AG08395 (cell line): ENCODE results near the gene MAPK11.

Experiments
- DNase-seq: peaks from one replicate; pipeline ENCODE4 v3.0.0; 2012; ENCODE audit warnings: mixed read lengths, low spot score

MAPK11 gene

DNA sequence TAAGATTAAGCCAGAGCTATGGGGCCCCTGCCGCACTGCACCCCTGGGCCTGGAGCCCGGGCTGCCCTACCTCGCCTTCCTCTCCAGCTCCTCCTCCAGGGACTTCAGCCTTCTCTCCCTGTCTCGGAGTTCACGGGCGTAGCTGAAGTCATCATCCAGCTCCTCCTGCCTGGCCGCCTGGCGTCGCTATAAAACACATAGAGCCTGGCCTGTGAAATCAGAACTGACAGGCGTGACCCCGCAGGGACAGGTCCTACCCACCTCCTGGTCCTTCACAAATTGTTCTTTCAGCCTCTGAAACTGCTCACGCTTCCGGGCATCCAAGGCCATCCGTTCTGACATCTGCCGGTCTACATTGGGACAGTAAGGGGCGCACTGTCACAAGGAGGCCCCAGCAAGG is 46.1 kb downstream of the MAPK11 start:
- no peak for DNase-seq

DNA sequence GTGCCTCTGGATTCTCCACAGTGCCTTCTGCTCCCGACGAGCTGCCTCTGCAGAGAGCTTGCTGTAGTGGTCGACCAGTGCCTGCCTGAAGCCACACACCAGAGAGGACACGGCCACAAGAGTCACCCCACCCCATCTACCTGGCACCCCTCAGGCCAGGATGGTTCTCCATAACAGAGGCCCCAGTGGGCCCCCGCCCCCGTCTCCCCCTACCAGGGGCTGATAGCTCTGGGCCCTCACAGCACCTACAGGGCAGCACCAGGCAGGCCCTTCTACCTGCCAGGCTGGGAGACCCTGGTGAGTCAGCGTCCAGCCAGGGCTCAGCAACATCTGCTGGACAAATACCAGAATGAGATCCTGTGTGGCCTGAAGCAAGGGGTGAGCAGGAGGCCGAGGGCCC is 47.7 kb downstream of the MAPK11 start:
- DNase-seq, result no peak

DNA sequence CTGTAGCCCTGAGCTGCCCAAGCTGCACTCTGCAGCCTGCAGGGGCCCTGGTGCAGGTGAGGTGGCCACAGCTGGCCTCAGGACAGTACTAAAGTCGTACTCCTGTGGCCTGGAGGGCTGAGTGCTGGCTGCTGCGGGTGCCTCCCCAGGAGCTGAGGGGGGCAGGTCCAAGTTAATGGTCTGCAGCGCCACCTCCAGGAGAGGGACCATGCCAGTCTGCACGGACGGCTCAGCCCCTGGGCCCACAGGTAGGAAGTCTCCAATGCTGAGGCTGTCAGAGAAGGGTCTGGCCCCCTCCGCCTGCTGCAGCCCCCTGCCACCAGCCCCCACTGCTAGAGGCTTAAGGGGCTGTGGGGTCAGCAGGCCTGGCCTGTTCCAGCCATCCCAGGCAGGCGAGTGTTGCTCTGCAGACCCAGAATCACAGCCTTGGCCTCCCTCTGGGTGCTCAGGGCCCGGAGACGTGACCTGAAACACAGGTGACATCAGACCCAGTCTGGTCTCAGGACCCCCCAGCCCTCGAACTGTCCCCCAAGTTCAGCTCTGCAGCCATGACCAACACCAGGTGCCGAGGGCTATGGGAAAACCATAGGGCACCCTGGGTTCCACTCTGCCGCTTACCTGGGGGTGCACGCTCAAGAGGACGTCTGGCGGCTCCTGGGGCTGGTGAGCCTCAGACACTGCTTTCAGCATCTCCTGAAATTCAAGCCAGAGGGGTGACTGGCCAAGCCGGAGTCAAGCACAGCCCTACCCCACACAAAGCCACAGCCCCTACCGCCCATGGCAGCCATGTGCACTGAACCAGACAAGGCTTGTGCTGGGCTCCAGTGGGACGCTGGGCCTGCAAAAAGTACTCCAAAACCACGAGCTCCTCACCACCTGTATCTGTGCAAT is 48.5 kb downstream of the MAPK11 start:
- DNase-seq, result no peak

DNA sequence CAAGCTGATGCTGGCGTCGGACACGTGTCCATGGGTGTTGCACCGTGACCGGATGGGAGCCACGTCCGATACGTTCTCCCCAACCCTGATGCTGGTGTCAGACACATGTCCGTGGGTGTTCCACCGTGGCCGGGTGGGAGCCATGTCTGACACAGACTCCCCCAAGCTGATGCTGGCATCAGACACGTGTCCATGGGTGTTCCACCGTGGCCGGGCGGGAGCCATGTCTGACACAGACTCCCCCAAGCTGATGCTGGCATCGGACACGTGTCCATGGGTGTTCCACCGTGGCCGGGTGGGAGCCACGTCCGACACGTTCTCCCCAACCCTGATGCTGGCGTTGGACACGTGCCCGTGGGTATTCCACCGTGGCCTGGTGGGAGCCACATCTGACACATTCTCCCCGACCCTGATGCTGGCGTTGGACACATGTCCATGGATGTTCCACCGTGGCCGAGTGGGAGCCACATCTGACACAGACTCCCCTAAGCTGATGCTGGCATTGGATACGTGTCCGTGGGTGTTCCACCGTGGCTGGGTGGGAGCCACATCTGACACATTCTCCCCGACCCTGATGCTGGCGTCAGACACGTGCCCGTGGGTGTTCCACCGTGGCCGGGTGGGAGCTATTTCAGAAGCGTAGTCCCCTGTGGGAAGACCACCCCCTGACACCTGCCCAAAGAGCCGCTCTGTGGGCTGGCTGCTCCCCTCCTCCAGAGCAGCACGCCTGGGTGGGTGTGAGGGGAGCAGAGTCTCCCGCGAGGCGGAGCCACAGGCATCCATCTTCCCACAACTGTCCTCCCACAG is 49.4 kb downstream of the MAPK11 start:
- no peak for DNase-seq

DNA sequence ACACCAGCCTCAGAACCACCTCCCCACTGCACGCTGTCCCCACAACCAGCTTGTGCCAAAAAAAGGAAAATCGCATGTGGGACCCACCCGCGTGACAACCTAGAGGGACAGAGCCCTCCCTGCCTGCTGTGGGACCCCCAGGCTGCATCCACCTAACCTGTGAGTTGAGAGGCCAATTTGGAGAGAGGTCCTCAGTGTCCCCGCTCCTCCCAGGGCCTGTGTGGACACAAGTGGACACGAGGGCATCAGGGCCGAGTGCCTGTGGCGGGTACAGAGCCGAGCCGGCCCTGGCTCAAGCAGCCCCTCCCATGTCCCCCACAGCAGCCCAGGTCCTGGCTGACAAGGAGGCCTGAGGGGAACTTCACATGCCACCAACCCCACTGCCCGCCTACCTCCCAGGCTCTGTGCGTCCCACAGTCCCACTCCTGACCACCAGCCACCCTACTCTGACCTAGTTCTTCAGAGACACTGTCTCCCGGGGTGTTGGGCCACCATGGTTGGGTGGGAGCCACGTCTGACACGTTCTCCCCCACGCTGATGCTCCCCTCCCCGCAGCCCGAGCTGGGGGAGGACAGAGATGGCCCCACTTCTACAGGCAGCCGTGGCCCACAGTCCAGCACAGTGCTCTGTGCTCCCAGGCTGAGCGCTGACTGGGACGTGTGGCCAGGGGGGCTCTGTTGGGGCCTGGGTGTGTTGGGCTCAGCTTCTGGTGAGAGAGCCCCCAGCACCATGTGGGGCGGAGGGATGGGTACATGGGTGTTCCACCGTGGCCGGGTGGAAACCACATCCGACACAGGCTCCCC is 50.2 kb downstream of the MAPK11 start:
- no peak for DNase-seq

DNA sequence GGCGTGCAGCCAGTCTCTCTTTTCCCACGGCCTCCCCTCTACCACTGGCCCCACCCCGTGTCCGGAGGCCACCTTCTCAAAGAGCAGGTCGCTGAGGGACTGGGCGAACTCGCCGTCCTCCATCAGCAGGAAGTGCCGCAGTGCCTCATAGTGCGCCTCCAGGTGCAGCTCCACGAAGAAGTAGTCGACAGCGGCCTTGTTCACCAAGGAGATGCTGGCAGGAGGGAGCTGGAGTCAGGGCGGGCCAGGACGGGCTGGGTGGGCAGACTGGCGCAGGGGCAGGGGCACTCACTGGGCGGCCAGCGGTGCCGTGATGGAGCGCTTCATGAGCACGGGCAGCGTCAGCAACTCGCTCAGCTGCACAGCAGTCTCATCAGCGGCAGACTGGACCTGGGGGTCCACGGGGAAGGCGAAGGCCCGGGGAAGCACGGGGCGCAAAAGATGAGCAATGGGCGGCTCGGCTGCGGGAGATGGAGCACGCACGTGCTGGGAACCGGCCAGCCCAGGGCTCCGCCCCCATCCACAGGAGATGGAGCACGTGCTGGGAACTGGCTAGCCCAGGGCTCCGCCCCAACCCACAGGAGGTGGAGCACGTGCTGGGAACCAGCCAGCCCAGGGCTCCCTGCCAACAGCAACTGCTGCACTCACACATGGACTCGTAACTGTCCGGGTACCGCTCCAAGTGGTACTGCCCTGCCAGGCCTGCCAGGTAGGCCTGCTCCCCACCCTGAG is 51.0 kb downstream of the MAPK11 start:
- DNase-seq, result peak; percentile 88

DNA sequence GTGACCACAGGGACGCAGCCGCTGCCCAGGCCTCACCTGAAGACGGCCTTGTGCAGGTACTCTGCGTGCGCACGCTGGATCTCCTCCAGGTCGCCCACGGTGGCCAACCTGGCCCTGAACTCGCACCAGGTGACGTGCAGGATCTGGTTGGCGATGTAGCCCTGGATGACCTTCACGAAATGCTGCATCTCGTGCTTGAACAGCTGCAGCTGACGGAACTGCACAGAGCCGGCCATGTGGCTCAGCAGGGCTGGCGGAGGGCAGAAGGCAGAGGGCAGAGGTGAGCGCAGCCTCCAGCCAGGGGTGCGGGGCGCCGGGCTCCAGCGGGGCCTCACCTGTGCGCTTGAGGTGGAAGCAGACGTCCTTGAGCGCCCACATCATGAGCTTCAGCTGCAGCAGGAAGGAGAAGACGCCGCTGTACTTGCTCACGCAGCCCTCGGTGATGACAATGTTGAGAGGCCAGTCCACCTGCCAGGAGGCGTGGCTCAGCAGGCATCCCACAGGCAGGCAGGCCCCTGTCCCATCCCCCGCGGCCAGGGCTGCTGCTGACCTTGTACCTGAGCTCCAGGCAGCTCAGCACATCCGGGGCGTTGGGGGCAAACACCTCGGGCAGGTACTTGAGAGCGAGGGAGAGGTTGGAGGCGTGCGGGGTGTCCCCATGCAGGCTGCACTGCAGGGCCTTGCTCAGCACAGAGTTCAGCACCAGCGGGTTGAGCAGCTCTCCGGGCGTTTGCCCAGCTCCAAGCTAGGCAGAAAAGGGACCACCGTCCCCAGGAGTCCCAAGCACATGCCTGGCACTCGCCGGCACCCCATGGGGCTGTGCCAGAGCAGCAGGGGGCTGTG is 51.8 kb downstream of the MAPK11 start:
- no peak for DNase-seq

DNA sequence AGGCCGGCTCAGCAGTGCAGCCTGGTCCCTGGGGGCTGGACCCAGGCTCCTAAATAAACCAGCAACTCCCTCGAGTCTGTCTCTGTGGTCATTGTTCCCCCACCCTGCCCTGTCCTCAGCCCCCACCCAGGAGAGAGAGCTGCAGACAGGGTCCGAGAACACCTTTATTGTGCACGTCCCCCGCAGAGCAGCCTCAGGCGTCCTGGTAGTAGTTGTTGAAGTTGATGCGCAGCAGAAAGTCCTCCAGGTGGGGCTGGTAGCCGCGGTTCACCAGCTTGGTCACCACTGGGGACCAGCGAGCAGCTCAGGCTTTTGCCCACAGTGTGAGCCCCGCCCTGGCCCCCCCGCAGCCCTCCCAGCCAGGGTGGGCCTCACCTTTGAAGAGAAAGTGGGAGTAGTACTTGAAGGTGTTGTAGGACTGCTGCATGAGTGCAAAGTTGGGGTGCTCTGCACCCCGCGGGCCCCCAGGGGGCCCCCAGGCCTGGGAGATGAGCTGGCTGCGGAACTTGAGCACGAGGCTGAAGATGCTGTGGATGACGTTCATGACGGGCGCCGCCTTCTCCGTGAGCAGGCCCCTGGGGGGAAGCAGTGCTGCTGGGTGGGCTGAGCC is 52.5 kb downstream of the MAPK11 start:
- no peak for DNase-seq

DNA sequence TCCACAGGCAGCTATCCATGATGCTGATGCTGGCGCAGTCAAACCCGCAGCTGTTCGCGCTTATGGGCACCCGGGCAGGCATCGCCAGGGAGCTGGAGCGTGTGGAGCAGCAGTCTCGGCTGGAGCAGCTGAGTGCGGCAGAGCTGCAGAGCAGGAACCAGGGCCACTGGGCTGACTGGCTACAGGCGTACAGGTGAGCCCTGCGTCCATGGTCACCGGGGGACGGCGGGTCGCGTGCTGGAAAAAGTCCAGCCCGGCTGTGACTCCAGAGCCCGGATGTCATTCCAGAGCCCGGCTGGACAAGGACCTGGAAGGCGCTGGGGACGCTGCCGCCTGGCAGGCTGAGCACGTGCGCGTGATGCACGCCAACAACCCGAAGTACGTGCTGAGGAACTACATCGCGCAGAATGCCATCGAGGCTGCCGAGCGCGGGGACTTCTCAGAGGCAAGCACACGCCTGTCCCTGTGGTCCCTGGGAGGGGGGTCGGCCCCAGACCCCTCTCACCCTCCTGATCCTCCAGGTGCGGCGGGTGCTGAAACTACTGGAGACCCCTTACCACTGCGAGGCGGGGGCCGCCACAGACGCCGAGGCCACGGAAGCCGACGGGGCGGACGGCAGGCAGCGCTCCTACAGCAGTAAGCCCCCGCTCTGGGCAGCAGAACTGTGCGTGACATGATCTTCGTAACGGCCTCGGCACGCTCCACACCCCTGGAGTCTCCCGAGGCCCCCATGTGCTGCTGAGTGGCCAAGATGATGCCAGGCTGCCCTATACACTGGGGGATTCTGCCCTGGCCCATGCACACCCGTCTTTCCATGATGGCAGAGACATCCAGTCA is 53.3 kb downstream of the MAPK11 start:
- DNase-seq, result no peak

DNA sequence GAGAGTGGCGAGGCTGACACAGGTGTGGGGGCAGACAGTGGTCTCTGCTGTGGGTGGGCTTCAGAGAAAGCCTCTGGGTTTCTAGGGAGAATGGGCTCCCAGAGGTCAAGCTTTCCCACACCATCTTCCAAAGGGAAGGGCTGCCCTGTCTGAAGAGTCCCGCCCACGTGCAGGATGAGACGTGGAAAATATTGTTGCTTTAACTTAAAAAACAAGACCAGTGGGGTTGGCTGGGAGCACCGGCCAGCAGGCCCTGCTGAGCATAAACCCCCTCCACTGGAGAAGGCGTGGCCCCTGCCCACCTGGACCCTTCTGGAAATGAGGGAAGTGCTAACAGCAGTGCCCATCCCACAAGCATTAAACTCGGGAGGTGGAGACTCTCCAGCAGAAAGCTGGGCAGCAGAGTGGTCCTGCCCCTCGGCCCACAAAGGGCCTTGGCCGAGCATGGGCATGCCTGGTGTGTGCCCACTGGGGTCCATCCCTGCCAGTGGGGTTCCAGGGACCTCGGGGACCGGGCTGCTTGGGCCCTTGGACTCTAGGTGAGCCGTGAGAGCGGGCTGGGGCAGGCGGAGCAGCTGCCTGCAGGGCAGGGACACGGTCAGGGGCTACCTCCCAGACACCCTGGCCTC is 54.0 kb downstream of the MAPK11 start:
- no peak for DNase-seq

DNA sequence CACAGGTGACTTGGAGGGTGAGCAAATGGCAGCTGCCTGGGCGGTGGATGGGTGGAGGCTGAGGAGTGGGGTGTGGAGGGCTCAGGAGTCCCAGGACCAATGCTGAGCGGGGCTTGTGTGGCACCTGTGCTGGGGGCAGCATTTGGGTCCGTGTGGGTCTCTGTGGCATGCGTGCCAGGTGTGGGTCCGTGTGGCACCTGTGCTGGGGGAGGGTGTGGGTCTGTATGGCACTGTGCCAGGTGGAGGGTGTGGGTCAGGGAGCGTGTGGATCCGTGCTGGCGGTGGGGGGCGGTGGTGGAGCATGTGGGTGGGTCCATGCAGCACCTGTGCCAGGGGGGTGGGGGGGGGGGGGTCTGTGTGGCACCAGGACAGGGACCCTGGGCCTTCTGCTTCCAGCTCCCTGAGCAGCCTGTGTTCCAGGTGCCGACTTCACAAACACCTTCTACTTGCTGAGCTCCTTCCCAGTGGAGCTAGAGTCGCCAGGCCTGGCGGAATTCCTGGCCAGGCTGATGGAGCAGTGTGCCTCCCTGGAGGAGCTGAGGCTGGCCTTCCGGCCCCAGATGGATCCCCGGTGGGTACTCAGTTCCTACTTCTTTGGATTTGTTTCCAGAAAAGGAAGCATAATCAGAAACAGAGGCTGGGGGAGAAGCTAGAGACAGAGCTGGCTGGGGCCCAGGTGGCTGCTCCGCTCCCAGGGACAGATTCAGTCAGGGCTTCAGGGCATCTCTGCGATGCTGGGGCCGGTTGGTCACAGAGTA is 54.7 kb downstream of the MAPK11 start:
- no peak for DNase-seq
